Measurements from ENCODE around the gene MYL9. TPM values are rescaled to one million over a fixed set of nuclear protein-coding genes. Genes with fewer than 3 reads are reported as not detected.

Gene MYL9
- polyA plus RNA-seq, 1 donor from 2014 or later = not detected

DNA sequence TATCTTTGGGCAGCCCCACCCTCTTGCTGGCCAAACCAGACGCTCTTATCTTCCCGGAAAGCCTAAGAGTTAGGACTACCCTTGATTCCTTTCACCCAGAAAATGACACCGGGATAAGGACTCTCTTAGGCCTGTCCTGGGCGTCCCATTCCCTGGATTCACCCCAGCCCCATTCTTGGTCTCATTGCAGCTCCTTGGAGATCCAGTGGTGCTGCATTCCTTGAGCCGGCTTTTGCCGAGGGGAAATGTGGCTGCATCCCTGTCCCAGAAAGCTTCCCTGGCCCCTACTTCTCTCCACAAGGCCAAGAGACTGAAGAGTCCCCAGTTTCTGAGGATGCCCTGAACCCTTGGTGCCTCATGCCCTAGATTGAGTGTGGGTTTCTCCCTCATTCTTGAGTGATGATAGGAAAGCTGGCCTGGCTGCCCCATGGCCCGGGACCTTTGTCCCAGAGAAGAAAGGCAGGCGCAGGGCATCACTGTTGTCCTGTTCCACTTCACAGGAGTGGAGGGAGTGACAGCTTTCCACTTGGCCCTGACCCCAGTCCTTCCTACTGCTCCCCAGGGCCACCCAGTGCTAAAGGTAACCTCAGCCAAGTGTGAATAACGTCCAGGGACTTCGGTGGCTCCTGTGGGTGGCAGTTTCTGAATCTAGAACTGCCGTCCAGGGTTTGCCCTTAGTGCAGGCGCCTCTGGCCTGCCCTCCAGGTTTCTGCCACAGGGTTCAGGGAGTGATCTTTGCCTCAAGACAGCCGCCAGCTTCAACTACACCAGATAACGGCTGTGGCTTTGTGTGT is 42.7 kb upstream of the MYL9 start:
- peaks cover 16% of the 10 kb centered on the region for H3K79me2 ChIP-seq (replicated peaks; ENCODE audit: insufficient read depth, low read length)
- peaks cover 6% of the 10 kb centered on the region for H4K20me1 ChIP-seq (ENCODE audit: insufficient read depth)

DNA sequence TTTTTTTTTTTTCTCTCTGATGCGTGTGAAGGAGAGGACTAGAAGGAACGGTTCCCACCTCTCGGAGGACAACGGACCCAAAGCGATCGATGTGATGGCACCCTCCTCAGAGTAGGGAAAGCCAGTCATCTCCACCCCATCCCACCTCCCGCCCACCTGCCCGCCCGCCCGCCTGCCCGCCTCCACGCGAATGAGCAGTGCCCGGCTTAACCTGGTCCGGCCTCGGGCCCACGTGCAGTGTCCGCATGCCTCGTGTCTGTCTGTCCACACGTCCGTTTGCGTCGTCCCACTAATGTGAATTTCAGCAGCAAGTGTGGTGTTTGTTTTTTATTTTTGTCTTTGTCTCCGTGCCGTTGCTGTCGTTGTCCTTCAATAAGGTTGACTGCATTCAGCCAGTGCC is 42.1 kb upstream of the MYL9 start:
- H3K9ac ChIP-seq (ENCODE audit: low read length) = no peak overlapping the region
- H4K20me1 ChIP-seq (ENCODE audit: insufficient read depth) = peaks cover 8% of the 10 kb centered on the region
- H3F3A ChIP-seq (ENCODE audit: insufficient read depth, low read length, poor library complexity, severe bottlenecking) = peaks cover 3% of the 10 kb centered on the region
- H3K9me2 ChIP-seq (ENCODE audit: insufficient read depth, low read length) = no peaks in the 10 kb centered on the region
- peaks cover 4% of the 10 kb centered on the region for H3K36me3 ChIP-seq (ENCODE audit: insufficient read depth, low read length)
- H3K27ac ChIP-seq (ENCODE audit: low read length) = no peak overlapping the region
- no peaks in the 10 kb centered on the region for H3K9me3 ChIP-seq (ENCODE audit: low read length)
- no peak overlapping the region for H2AFZ ChIP-seq (ENCODE audit: low read depth, low read length)
- no peak overlapping the region for H3K4me3 ChIP-seq (ENCODE audit: low read length)
- TF ChIP-seq, protein P1, sequence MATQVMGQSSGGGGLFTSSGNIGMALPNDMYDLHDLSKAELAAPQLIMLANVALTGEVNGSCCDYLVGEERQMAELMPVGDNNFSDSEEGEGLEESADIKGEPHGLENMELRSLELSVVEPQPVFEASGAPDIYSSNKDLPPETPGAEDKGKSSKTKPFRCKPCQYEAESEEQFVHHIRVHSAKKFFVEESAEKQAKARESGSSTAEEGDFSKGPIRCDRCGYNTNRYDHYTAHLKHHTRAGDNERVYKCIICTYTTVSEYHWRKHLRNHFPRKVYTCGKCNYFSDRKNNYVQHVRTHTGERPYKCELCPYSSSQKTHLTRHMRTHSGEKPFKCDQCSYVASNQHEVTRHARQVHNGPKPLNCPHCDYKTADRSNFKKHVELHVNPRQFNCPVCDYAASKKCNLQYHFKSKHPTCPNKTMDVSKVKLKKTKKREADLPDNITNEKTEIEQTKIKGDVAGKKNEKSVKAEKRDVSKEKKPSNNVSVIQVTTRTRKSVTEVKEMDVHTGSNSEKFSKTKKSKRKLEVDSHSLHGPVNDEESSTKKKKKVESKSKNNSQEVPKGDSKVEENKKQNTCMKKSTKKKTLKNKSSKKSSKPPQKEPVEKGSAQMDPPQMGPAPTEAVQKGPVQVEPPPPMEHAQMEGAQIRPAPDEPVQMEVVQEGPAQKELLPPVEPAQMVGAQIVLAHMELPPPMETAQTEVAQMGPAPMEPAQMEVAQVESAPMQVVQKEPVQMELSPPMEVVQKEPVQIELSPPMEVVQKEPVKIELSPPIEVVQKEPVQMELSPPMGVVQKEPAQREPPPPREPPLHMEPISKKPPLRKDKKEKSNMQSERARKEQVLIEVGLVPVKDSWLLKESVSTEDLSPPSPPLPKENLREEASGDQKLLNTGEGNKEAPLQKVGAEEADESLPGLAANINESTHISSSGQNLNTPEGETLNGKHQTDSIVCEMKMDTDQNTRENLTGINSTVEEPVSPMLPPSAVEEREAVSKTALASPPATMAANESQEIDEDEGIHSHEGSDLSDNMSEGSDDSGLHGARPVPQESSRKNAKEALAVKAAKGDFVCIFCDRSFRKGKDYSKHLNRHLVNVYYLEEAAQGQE (IDR thresholded peaks at IDR 0.05; ENCODE audit: borderline replicate concordance) = no peak
- no peak for TF ChIP-seq RAD21 (conservative IDR thresholded peaks at IDR 0.05)
- TF ChIP-seq, protein P2, sequence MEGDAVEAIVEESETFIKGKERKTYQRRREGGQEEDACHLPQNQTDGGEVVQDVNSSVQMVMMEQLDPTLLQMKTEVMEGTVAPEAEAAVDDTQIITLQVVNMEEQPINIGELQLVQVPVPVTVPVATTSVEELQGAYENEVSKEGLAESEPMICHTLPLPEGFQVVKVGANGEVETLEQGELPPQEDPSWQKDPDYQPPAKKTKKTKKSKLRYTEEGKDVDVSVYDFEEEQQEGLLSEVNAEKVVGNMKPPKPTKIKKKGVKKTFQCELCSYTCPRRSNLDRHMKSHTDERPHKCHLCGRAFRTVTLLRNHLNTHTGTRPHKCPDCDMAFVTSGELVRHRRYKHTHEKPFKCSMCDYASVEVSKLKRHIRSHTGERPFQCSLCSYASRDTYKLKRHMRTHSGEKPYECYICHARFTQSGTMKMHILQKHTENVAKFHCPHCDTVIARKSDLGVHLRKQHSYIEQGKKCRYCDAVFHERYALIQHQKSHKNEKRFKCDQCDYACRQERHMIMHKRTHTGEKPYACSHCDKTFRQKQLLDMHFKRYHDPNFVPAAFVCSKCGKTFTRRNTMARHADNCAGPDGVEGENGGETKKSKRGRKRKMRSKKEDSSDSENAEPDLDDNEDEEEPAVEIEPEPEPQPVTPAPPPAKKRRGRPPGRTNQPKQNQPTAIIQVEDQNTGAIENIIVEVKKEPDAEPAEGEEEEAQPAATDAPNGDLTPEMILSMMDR (IDR thresholded peaks at IDR 0.05; ENCODE audit: poor library complexity, severe bottlenecking) = no peak
- no peak for TF ChIP-seq POLR2AphosphoS5 (IDR thresholded peaks at IDR 0.05)
- no peak for TF ChIP-seq EP300 (conservative IDR thresholded peaks at IDR 0.05; ENCODE audit: poor library complexity, severe bottlenecking)
- no peak for TF ChIP-seq EZH2 (IDR thresholded peaks at IDR 0.05; ENCODE audit: borderline replicate concordance, insufficient read depth, low read length, poor library complexity, severe bottlenecking)
- TF ChIP-seq TAF1 (IDR thresholded peaks at IDR 0.05; ENCODE audit: low read depth) = no peak
- peaks cover 16% of the 10 kb centered on the region for H3K79me2 ChIP-seq (replicated peaks; ENCODE audit: insufficient read depth, low read length)
- no peaks in the 10 kb centered on the region for H3K27me3 ChIP-seq (ENCODE audit: insufficient read depth, low read depth, low read length)
- no peak overlapping the region for H3K4me2 ChIP-seq (ENCODE audit: low read length)

More for the DNA sequence above, 42.7 kb upstream of the MYL9 start:
- H3K27ac ChIP-seq (ENCODE audit: low read length) = no peak overlapping the region
- no peaks in the 10 kb centered on the region for H3K27me3 ChIP-seq (ENCODE audit: insufficient read depth, low read depth, low read length)
- H3K36me3 ChIP-seq (ENCODE audit: insufficient read depth, low read length) = no peaks in the 10 kb centered on the region
- H2AFZ ChIP-seq (ENCODE audit: low read depth, low read length) = no peak overlapping the region
- H3K9ac ChIP-seq (ENCODE audit: low read length) = no peak overlapping the region
- H3K4me3 ChIP-seq (ENCODE audit: low read length) = no peak overlapping the region
- no peaks in the 10 kb centered on the region for H3F3A ChIP-seq (ENCODE audit: insufficient read depth, low read length, poor library complexity, severe bottlenecking)
- H3K9me3 ChIP-seq (ENCODE audit: low read length) = no peaks in the 10 kb centered on the region
- TF ChIP-seq RAD21 (conservative IDR thresholded peaks at IDR 0.05) (no peak), EZH2 (IDR thresholded peaks at IDR 0.05; ENCODE audit: borderline replicate concordance, insufficient read depth, low read length, poor library complexity, severe bottlenecking) (no peak), POLR2AphosphoS5 (IDR thresholded peaks at IDR 0.05) (no peak), MXI1 (conservative IDR thresholded peaks at IDR 0.05; ENCODE audit: poor library complexity, severe bottlenecking) (no peak), TAF1 (IDR thresholded peaks at IDR 0.05; ENCODE audit: low read depth) (no peak), SMC3 (conservative IDR thresholded peaks at IDR 0.05; ENCODE audit: poor library complexity) (no peak), EP300 (conservative IDR thresholded peaks at IDR 0.05; ENCODE audit: poor library complexity, severe bottlenecking) (no peak)
- TF ChIP-seq, protein P2 (IDR thresholded peaks at IDR 0.05; ENCODE audit: poor library complexity, severe bottlenecking) = no peak
- TF ChIP-seq, protein P1 (IDR thresholded peaks at IDR 0.05; ENCODE audit: borderline replicate concordance) = no peak
- no peak overlapping the region for H3K4me2 ChIP-seq (ENCODE audit: low read length)
- H3K9me2 ChIP-seq (ENCODE audit: insufficient read depth, low read length) = no peaks in the 10 kb centered on the region
